Cortex of kidney (tissue), 1 donor: ENCODE results near the gene GDF15.
"Not testable (repeated sequence)": the region's sequence is repeated elsewhere in the genome, so short reads cannot be mapped to it uniquely, and the experiment has no call there.

Experiments
- DNase-seq: peaks from one replicate; lab custom pipeline; 2025; lab: John Stamatoyannopoulos, UW

Gene GDF15, protein sequence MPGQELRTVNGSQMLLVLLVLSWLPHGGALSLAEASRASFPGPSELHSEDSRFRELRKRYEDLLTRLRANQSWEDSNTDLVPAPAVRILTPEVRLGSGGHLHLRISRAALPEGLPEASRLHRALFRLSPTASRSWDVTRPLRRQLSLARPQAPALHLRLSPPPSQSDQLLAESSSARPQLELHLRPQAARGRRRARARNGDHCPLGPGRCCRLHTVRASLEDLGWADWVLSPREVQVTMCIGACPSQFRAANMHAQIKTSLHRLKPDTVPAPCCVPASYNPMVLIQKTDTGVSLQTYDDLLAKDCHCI

GRCh38 chr19:18385675-18386542 lies at the start of gene GDF15:
Gene GDF15, plus strand, starts transcription at chr19:18386158. Its CDS starts 32 bp downstream, at chr19:18386190.
- DNase-seq: no peak

- no peak for DNase-seq
These were observed 47.4 kb upstream of the GDF15 start for GRCh38 chr19:18338541-18338940.

GRCh38 chr19:18339723-18340122 lies 46.2 kb upstream of the GDF15 start:
- DNase-seq: no peak

DNA sequence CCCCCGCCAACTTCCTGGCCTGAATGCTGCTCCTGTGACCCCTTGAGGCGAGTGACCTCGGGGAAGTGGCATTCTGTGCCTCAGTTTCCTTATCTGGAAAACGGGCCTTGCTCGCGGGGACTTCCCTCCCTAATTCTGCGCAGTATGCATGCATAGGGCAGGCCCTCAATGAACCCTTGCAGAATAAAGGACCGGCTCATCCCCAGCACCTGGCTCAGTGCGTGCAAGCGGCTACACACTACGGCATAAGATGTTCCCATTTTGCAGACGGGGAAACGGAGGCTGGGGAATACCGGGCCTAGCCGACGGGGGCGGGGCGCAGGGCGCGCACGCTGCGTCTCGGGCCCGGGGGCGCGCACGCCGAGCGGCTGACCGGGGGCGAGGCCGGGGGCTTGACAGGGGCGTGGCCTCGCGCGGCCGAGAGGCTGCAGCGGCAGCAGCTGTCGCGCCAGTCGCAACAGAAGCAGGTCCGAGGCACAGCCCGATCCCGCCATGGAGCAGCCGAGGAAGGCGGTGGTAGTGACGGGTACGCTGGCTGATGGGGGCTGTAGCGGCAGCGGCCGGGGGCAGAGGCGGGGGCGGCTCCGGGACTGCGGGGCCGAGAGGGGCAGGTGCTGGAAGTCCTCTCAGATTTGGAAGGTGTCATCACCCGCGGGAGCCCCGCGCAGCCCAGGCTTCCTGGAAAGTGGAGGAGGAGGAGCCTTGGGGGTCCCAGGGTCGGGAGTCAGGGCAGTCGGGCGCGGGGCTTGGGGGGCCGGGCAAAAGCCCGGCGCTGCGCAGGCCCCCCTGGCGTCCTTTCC lies 45.6 kb upstream of the GDF15 start, which contains the start of gene PGPEP1:
Gene PGPEP1, plus strand, starts transcription at position 409 of the 800 bp plus-strand sequence. Its CDS starts 84 bp downstream, at position 493.
- no peak for DNase-seq

- no peak for DNase-seq
These were observed 44.7 kb upstream of the GDF15 start for GRCh38 chr19:18340990-18341868.

DNA sequence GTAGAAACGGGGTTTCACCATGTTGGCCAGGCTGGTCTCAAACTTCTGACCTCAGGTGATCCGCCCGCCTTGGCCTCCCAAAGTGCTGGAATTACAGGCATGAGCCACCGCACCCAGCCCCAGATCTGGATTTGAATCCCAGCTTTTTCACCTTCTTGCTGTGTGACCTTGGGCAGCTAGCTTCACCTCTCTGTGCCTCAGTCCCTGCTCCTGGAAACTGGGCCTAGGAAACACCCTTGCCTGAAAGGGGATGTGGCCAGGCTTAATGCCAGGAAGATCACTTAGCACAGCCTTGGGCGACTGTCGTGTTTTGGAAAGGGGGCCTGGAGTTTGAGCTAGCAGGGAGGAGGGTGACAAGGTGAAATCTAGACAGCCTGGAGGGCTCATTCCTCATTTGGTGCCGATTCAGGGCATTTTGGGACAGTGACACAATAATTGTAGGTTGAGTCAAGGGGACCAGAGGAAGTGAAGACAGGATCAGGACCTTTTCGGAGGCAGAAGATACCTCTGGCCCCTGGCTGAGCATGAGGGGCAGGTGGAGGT lies 43.8 kb upstream of the GDF15 start:
- no peak for DNase-seq

DNA sequence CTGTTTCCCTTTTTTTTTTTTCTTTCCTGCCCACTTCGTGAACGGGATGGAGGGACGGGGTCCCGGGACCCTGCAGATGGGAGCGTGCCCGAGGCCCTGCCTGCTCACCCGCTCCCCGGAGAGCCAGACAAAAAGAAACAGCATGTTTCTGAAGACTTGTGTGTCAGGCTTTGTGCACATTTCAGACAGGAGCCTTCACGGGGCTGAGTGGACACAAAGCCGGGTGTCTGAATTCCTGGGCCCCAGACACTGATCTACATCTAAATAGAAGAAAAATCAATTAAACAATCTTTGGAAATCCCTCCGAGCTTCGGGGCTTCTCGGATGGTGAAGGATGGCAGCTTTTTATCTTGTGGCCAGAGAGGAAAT lies 41.4 kb upstream of the GDF15 start:
- DNase-seq: no peak

GRCh38 chr19:18345296-18345695 lies 40.7 kb upstream of the GDF15 start:
- no peak for DNase-seq

DNA sequence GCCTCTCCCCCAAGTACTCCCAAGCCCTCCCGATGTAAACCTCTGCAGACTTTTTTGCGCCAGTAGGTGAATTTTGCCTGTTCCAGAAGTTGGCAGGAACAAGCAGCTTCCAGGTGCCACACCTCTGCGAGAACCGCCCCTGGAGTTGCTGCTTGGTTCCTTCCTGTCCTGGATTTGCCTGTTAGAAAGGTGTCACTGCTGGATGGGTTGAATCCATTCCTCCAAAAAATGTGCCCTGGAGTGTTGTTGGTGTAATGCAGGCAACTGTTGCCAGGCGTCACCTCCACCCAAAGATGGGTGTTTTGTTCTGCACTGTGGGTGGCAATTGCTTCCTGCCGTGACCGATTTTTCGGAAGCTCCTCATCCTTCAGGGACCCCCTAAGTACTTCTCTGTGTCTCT lies 39.9 kb upstream of the GDF15 start:
- no peak for DNase-seq

DNA sequence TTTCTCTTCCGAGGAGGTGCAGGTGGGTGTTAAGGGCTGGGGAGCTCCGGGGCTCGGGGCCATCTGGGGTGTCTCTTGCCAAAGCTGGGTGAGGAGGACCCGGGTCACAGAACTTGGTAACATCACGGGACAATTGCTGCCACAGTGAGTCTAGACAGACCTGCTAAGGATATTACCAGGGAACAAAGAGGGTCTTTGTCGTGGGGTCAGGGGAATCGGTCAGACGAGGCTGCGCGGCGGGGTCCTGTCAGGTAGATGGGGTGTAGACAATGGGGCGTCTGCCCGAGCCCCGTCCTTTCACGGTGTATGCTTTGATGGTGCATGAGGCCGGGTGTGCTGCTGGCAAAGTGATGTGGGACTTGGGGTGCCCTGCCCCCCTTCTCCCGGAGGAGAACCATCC lies 37.8 kb upstream of the GDF15 start:
- DNase-seq: no peak

GRCh38 chr19:18348818-18349339 lies 37.1 kb upstream of the GDF15 start:
- DNase-seq: not testable (repeated sequence)

- no peak for DNase-seq
These were observed 36.3 kb upstream of the GDF15 start for GRCh38 chr19:18349524-18350128.

DNA sequence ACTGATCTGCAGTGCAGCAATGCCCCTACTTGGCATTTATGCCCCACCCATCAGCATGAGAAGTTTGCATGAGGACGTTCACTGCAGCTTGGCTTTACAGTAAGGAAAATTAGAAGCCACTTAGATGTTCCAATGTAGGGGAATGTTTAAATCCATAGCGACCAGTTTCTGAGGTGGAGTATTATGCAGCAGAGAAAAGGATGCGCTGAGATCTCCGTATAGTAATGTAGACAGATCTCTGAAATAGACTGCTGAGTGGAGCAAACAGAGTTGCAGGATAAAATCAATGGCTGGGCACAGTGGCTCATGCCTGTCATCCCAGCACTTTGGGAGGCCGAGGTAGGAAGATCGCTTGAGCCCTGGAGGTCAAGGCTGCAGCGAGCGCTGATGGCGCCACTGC lies 35.5 kb upstream of the GDF15 start:
- no peak for DNase-seq

- no peak for DNase-seq
These were observed 34.4 kb upstream of the GDF15 start for GRCh38 chr19:18351544-18351943.

DNA sequence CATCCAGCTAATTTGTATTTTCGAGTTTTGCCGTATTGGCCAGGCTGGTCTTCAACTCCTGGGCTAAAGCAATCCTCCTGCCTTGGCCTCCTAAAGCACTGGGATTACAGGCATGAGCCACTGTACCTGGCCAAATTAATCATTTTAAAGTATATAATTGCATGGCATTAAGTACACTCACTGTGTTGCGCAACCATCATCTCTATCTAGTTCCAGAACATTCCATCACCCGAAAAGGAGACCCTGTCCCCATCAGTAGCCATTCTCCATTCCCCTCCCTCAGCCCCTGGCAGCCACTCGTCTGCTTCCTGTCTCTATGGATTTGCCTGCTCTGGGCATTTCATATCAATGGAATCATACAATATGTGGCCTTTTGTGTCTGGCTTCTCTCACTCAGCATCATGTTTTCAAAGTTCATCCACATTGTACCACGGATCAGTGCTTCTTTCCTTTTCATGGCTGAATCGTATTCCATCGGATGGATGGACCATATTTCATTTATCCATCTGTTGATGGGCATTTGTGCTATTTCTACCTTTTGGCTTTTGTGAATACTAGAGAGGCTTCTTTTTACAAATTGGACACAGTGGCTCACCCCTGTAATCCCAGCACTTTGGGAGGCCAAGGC lies 32.5 kb upstream of the GDF15 start:
- no peak for DNase-seq

DNA sequence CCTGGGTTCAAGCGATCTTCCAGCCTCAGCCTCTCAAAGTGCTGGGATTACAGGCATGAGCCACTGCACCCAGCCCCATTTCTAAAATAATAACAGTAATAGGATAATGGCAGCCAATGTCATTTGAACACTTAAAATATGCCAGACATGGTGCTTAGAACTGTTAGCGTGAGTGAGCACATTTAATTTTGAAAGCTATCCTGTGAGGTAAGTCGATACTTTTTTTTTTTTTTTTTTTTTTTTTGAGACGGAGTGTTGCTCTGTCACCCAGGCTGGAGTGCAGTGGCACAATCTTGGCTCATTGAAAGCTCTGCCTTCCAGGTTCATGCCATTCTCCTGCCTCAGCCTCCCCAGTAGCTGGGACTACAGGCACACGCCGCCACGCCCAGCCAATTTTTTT lies 31.2 kb upstream of the GDF15 start:
- DNase-seq: not testable (repeated sequence)

DNA sequence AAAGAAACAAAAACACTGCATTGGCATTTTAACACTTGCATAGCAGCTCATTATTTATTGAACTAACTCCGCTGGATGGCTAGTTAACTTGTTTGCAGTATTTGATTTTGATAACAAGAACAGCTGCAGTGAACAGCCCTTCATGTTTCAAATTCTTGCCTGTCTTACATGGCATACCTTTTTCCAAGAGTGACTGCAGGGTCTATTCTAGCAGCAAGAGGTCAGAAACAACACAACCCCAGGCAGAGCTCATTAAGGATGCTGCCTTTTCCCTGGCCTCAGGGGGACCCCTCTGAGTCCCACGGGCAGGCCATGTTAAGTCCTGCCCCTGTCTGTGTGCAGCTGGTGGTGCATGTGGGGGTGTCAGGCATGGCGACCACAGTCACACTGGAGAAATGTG lies 28.9 kb upstream of the GDF15 start:
- no peak for DNase-seq

DNA sequence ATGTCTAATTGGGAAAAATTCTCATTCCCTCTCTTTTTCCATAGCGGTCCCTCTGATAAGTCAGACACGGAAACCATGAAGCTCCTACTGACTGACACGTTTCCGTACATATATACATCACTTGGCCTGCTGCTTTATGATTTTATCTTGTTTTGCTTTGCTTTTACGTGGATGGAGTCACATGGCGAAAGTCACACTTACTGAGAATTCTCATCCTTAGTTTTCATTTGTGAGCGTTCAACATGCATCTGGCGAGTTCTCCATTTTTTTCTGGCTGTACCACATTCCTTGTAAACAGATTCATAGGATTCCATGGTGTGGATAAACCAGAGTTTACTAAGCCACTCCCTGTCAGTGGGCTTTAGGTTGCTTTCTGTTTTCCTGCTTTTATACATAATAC lies 24.3 kb upstream of the GDF15 start:
- no peak for DNase-seq

GRCh38 chr19:18362934-18363542 lies 22.9 kb upstream of the GDF15 start:
- no peak for DNase-seq

GRCh38 chr19:18363787-18364186 lies 22.2 kb upstream of the GDF15 start:
- no peak for DNase-seq
